SK-N-SH (cell line): ENCODE data around the gene TRIM10. TPM values are rescaled to one million over a fixed set of nuclear protein-coding genes. Genes with fewer than 3 reads are reported as not detected.

Source experiments
- CTCF ChIA-PET: fragments of 300-600, 350-600 bp; formaldehyde crosslinking; extraction: SDS; loops from one replicate; lab custom pipeline; 2021; lab: Yijun Ruan, JAX
- POLR2A ChIA-PET: fragments of 350-600 bp; sonication (Branson Sonifier 250); formaldehyde crosslinking; extraction: SDS; loops from one replicate; lab custom pipeline; 2020; ENCODE audit warnings: antibody characterized with exemption, inconsistent platforms; lab: Yijun Ruan, JAX
- DNase-seq: peaks from one replicate; pipeline ENCODE4 v3.0.0; 2012
- H2AFZ ChIP-seq: fragments of 200-600 bp; sonication (generic); 2 replicates; pipeline ENCODE4 v1.8.1; 2016; ENCODE audit warnings: antibody characterized with exemption, mild to moderate bottlenecking, low read depth
- H3F3A ChIP-seq: fragments of 200-600 bp; sonication (generic); replicated peaks from 2 replicates; pipeline ENCODE3; 2016; ENCODE audit warnings: antibody characterized with exemption, mild to moderate bottlenecking; ENCODE audit not compliant: insufficient read depth
- H3K27ac ChIP-seq, 2 experiments: fragments of 200-500 bp in 1 of 2; fragments of 200-600 bp in 1 of 2; sonication (Bioruptor generic) in 1 of 2; sonication (generic), shearing (Covaris generic) in 1 of 2; 2 replicates each; pipeline versions ENCODE4 v1.5.1 to v1.6.1; 2014 to 2016; ENCODE audit warnings: low read depth in 2 of 2, inconsistent platforms in 1 of 2, low read length in 1 of 2, mild to moderate bottlenecking in 1 of 2, mixed read lengths in 1 of 2
- H3K27me3 ChIP-seq: fragments of 200-600 bp; sonication (generic), shearing (Covaris generic); 2 replicates; pipeline ENCODE4 v1.6.1; 2016; ENCODE audit warnings: mixed run types; ENCODE audit not compliant: insufficient read depth
- H3K36me3 ChIP-seq, 2 experiments: fragments of 200-500 bp in 1 of 2; fragments of 200-600 bp in 1 of 2; sonication (Bioruptor generic) in 1 of 2; sonication (generic) in 1 of 2; replicated peaks in 1 of 2; 2 replicates each; pipeline versions ENCODE3 to v1.5.1; 2014 to 2016; ENCODE audit warnings: low read length in 1 of 2, mild to moderate bottlenecking in 1 of 2; ENCODE audit not compliant: insufficient read depth in 2 of 2, control insufficient read depth in 1 of 2
- H3K4me1 ChIP-seq, 2 experiments: fragments of 200-500 bp in 1 of 2; fragments of 200-600 bp in 1 of 2; sonication (Bioruptor generic) in 1 of 2; sonication (generic), shearing (Covaris generic) in 1 of 2; 2 replicates each; pipeline versions ENCODE4 v1.5.1 to v1.6.1; 2014 to 2016; ENCODE audit warnings: low read depth in 1 of 2, low read length in 1 of 2, mixed run types in 1 of 2; ENCODE audit not compliant: insufficient read depth in 2 of 2, control insufficient read depth in 1 of 2
- H3K4me2 ChIP-seq: fragments of 200-600 bp; sonication (generic), shearing (Covaris generic); 2 replicates; pipeline ENCODE4 v1.6.1; 2017; ENCODE audit warnings: mixed run types
- H3K4me3 ChIP-seq, 2 experiments: fragments of 200-500 bp in 1 of 2; fragments of 200-600 bp in 1 of 2; sonication (Bioruptor generic) in 1 of 2; sonication (generic), shearing (Covaris generic) in 1 of 2; 2 replicates each; pipeline versions ENCODE4 v1.5.1 to v1.8.1; 2014 to 2016; ENCODE audit warnings: low read depth in 2 of 2, inconsistent platforms in 1 of 2, low read length in 1 of 2, mild to moderate bottlenecking in 1 of 2, mixed read lengths in 1 of 2, moderate library complexity in 1 of 2
- H3K79me2 ChIP-seq: fragments of 200-600 bp; sonication (generic); 2 replicates; pipeline ENCODE4 v1.8.1; 2017; ENCODE audit warnings: mild to moderate bottlenecking; ENCODE audit not compliant: insufficient read depth
- H3K9ac ChIP-seq: fragments of 200-600 bp; sonication (generic); 2 replicates; pipeline ENCODE4 v1.6.1; 2017; ENCODE audit warnings: mixed run types
- H3K9me2 ChIP-seq: fragments of 200-600 bp; sonication (generic); 2 replicates; pipeline ENCODE4 v1.6.1; 2017; ENCODE audit warnings: mixed run types
- H3K9me3 ChIP-seq: fragments of 200-600 bp; sonication (generic); 2 replicates; pipeline ENCODE4 v1.6.1; 2017; ENCODE audit warnings: mixed run types, mild to moderate bottlenecking, moderate library complexity
- H4K20me1 ChIP-seq: fragments of 200-600 bp; sonication (generic); 2 replicates; pipeline ENCODE4 v1.6.1; 2017; ENCODE audit warnings: mild to moderate bottlenecking, mixed run types; ENCODE audit not compliant: insufficient read depth
- CTCF ChIP-seq: fragments of 200-600 bp; sonication (generic); IDR thresholded peaks from 2 replicates; pipeline ENCODE4 v1.6.1; 2017; ENCODE audit warnings: antibody characterized with exemption, mild to moderate bottlenecking, moderate library complexity
- FOXJ3 ChIP-seq: sonication (generic); formaldehyde crosslinking; IDR thresholded peaks from 2 replicates; pipeline ENCODE4 v1.5.1; 2020; ENCODE audit warnings: mild to moderate bottlenecking, missing genetic modification reagents
- GATA2 ChIP-seq: sonication (generic); formaldehyde crosslinking; IDR thresholded peaks from 2 replicates; pipeline ENCODE4 v1.5.0; 2020; ENCODE audit warnings: mild to moderate bottlenecking, missing genetic modification reagents
- NFIC ChIP-seq: IDR thresholded peaks from 2 replicates; pipeline ENCODE4 v1.4.0; 2012; ENCODE audit warnings: borderline replicate concordance
- PBX3 ChIP-seq: IDR thresholded peaks from 2 replicates; pipeline ENCODE4; 2012
- REST ChIP-seq: IDR thresholded peaks from 2 replicates; pipeline ENCODE4 v1.6.1; 2012; ENCODE audit warnings: mild to moderate bottlenecking, low read depth, low read length, moderate library complexity
- YY1 ChIP-seq: IDR thresholded peaks from 2 replicates; pipeline ENCODE4 v1.4.0; 2012; ENCODE audit warnings: low read depth, mild to moderate bottlenecking
- WGBS: methylation state at CpG from one replicate; pipeline ENCODE4 v1.1.6; 2017; ENCODE audit warnings: low lambda C conversion rate; 5-methylcytosine and 5-hydroxymethylcytosine counted together
- polyA plus RNA-seq, 3 experiments: library from polyadenylated mRNA; depleted of rRNA; stranded (reverse); fragments of >200 nt; gene quantifications; 2 replicates each; pipeline ENCODE4 v1.2.3, GENCODE V29; 2012

Gene TRIM10
- polyA plus RNA-seq, 1 of the 3 experiments (the other 2 are of a cell fraction), result not detected

- ChIA-PET CTCF (interaction anchor here (0.8 to 2.7 kb wide), 7 partner anchors 8 to 373 kb away, joined by 3 to 15 read pairs (median 5); no protein-coding TSS in a partner anchor), POLR2A (no interaction called here)
Observed at GRCh38 chr6:30111266-30111856, 49.6 kb downstream of the TRIM10 start.

More at GRCh38 chr6:30111266-30111856, 49.6 kb downstream of the TRIM10 start:
- H3K4me1 ChIP-seq, result no peaks in the 10 kb centered on the region
- no peak overlapping the region for H2AFZ ChIP-seq
- no peaks in the 10 kb centered on the region for H3K36me3 ChIP-seq
- H3K79me2 ChIP-seq, result no peaks in the 10 kb centered on the region
- no peak overlapping the region for H3K9ac ChIP-seq
- no peak for DNase-seq
- H4K20me1 ChIP-seq, result no peaks in the 10 kb centered on the region
- no peaks in the 10 kb centered on the region for H3K9me3 ChIP-seq
- H3K27ac ChIP-seq, result no peak overlapping the region
- H3K9me2 ChIP-seq, result no peaks in the 10 kb centered on the region
- H3F3A ChIP-seq, result peaks cover 4% of the 10 kb centered on the region
- H3K4me3 ChIP-seq, result no peak overlapping the region
- 22% methylated on average over 25 of the region's 27 CpGs for WGBS
- no peak for TF ChIP-seq REST
- TF ChIP-seq YY1, result no peak
- no peak for TF ChIP-seq PBX3
- TF ChIP-seq CTCF, result no peak
- TF ChIP-seq FOXJ3 (CRISPR knock-in tag), result no peak
- TF ChIP-seq NFIC, result no peak
- TF ChIP-seq GATA2 (CRISPR knock-in tag), result no peak
- H3K27me3 ChIP-seq, result peaks cover 66% of the 10 kb centered on the region
- no peak overlapping the region for H3K4me2 ChIP-seq
